T-helper 2 cell treated with Interferon-gamma antibody and Interleukin-4, amounts not matched to agents 100 ng/mL and 5 ng/mL, for 36 hours (primary cell): ENCODE results near the gene BPIFA1. TPM values are rescaled to one million over a fixed set of nuclear protein-coding genes. Genes with fewer than 3 reads are reported as not detected.

Experiments
- total RNA-seq: library from RNA; stranded (reverse); gene quantifications from 2 replicates; pipeline ENCODE4 v1.2.3, GENCODE V29; 2022

Gene BPIFA1
- total RNA-seq, 1 donor from 2014 or later = not detected

Other genes with a start within 250 kb of the BPIFA1 start
- gene SUN5, start 231.6 kb upstream of the BPIFA1 start, total RNA-seq = not detected in 2 replicates
- gene BPIFB2, start 228.3 kb upstream of the BPIFA1 start, total RNA-seq = not detected in 2 replicates
- not detected in 2 replicates for gene BPIFB6, start 204.3 kb upstream of the BPIFA1 start, total RNA-seq
- not detected in 2 replicates for gene BPIFB3, start 182.1 kb upstream of the BPIFA1 start, total RNA-seq
- not detected in 2 replicates for gene BPIFB4, start 156.4 kb upstream of the BPIFA1 start, total RNA-seq
- not detected in 2 replicates for gene BPIFA2, start 67.8 kb upstream of the BPIFA1 start, total RNA-seq
- gene BPIFA3, start 18.6 kb upstream of the BPIFA1 start, total RNA-seq = not detected in 2 replicates
- gene BPIFB1, start 47.2 kb downstream of the BPIFA1 start, total RNA-seq = not detected in 2 replicates
- 38.3 and 38.5 TPM in 2 replicates for gene CDK5RAP1, start 165.5 kb downstream of the BPIFA1 start, total RNA-seq
- 2.5 and 2.6 TPM in 2 replicates for gene SNTA1, start 207.8 kb downstream of the BPIFA1 start, total RNA-seq